Calu3 (cell line): ENCODE results near the gene STAT5B. TPM values are rescaled to one million over a fixed set of nuclear protein-coding genes. Genes with fewer than 3 reads are reported as not detected.
A peak's percentile ranks its signal among the peaks of the same experiment; 100 is the strongest.

ENCODE experiments used
- BruUV-seq: library from RNA; stranded (reverse); fragments of 400-500 nt; replicated peaks from 2 replicates; lab custom pipeline; 2021; lab: Mats Ljungman, UMichigan
- CTCF ChIA-PET: fragments of 300-600 bp; sonication (Branson Sonifier 250); formaldehyde crosslinking; loops from one replicate; lab custom pipeline; 2022; ENCODE audit warnings: antibody characterized with exemption; lab: Charles Lee
- DNase-seq: peaks from one replicate; pipeline ENCODE4 v3.0.0; 2022
- H3K27ac Mint-ChIP-seq: one replicate; pipeline ENCODE4 v1.8.0; 2022; ENCODE audit warnings: mixed read lengths; ENCODE audit not compliant: unreplicated experiment
- H3K27me3 Mint-ChIP-seq: one replicate; pipeline ENCODE4 v1.8.0; 2022; ENCODE audit warnings: mixed read lengths; ENCODE audit not compliant: unreplicated experiment
- H3K36me3 Mint-ChIP-seq: one replicate; pipeline ENCODE4 v1.8.0; 2022; ENCODE audit warnings: mild to moderate bottlenecking, moderate library complexity, mixed read lengths; ENCODE audit not compliant: insufficient read depth, unreplicated experiment
- H3K4me1 Mint-ChIP-seq: one replicate; pipeline ENCODE4 v1.8.0; 2022; ENCODE audit warnings: mild to moderate bottlenecking, low read depth, mixed read lengths; ENCODE audit not compliant: unreplicated experiment
- H3K4me3 Mint-ChIP-seq: one replicate; pipeline ENCODE4 v1.8.0; 2022; ENCODE audit warnings: mild to moderate bottlenecking, low read depth, moderate library complexity, mixed read lengths; ENCODE audit not compliant: unreplicated experiment
- H3K9me3 Mint-ChIP-seq: one replicate; pipeline ENCODE4 v1.8.0; 2022; ENCODE audit warnings: low read depth, mixed read lengths; ENCODE audit not compliant: unreplicated experiment
- CTCF ChIP-seq: fragments of 200-600 bp; IDR thresholded peaks from one replicate; pipeline ENCODE4 v1.8.0; 2022; ENCODE audit warnings: antibody characterized with exemption; ENCODE audit not compliant: unreplicated experiment
- intact Hi-C: fragments of 100-400 bp; cut with micrococcal nuclease; formaldehyde crosslinking; loops from one replicate; pipeline ENCODE4 v1.10.0; 2022; ENCODE audit not compliant: unreplicated experiment
- total RNA-seq: library from RNA; stranded (reverse); gene quantifications from 2 replicates; pipeline ENCODE4 v1.2.3, GENCODE V29; 2022

The STAT5B gene
- total RNA-seq, 1 experiment from 2014 or later, result 45.8 TPM

GRCh38 chr17:42283241-42284023 lies 7.2 kb upstream of the STAT5B start:
- Mint-ChIP-seq H3K27ac (no peak overlapping the region), H3K4me3 (no peak overlapping the region), H3K4me1 (no peaks in the 10 kb centered on the region), H3K27me3 (peaks cover 16% of the 10 kb centered on the region), H3K36me3 (peaks cover 8% of the 10 kb centered on the region), H3K9me3 (no peaks in the 10 kb centered on the region)
- DNase-seq, result no peak
- intact Hi-C loops, result no loop called here
- CTCF ChIA-PET, result interaction anchor here (0.6 kb wide), 2 partner anchors 187 to 351 kb away, joined by 4 read pairs; no protein-coding TSS in a partner anchor
- TF ChIP-seq CTCF, result no peak
- no TSS peak for BruUV-seq

DNA sequence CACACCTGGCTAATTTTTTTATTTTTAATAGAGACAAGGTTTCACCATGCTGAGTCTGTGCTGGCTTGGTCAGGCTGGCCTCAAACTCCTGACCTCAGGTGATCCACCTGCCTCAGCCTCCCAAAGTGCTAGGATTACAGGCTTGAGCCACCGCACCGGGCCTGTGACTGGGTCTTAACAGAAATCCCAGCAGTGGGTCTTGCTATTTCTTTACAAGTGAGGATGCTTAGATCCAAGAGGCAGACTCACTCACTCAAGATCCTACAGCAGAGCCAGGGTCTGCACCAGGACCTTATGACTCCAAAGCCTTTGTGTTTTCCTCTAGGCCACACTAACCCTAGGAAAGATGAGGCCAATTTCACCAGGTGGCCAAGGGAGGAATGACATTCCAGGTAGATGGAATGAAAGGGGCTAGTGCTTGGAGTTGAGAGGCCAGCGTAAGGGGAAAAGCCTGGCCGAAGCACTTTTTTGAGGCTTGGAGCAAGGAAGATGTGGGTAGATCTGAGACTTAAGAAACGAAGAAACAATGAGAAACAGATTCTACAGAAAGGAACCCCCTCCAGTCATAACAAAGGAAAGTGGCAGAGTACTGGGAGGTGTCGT lies 6.4 kb upstream of the STAT5B start:
- DNase-seq, result no peak
- intact Hi-C loops, result no loop called here
- no TSS peak for BruUV-seq
- Mint-ChIP-seq H3K4me3 (no peak overlapping the region), H3K27me3 (peaks cover 12% of the 10 kb centered on the region), H3K27ac (no peak overlapping the region), H3K4me1 (peaks cover 4% of the 10 kb centered on the region), H3K36me3 (peaks cover 3% of the 10 kb centered on the region), H3K9me3 (no peaks in the 10 kb centered on the region)
- CTCF ChIA-PET, result interaction anchor here (0.6 kb wide), 1 partner anchor 186 kb away, joined by 4 read pairs; no protein-coding TSS in a partner anchor
- peak; percentile 28 for TF ChIP-seq CTCF

- H3K9me3 Mint-ChIP-seq, result no peaks in the 10 kb centered on the region
- H3K4me3 Mint-ChIP-seq, result no peak overlapping the region
- no peak overlapping the region for H3K27ac Mint-ChIP-seq
- no TSS peak for BruUV-seq
- peaks cover 9% of the 10 kb centered on the region for H3K36me3 Mint-ChIP-seq
- intact Hi-C loops, result no loop called here
- no peak for DNase-seq
- CTCF ChIA-PET, result interaction anchor here (0.6 kb wide), 1 partner anchor 246 kb away, joined by 5 read pairs; no protein-coding TSS in a partner anchor
- TF ChIP-seq CTCF, result no peak
- peaks cover 3% of the 10 kb centered on the region for H3K27me3 Mint-ChIP-seq
- H3K4me1 Mint-ChIP-seq, result peaks cover 13% of the 10 kb centered on the region
These were observed 5.4 kb upstream of the STAT5B start for GRCh38 chr17:42281571-42282096.

GRCh38 chr17:42279776-42280630 lies 3.8 kb upstream of the STAT5B start:
- TF ChIP-seq CTCF, result no peak
- intact Hi-C loops, result loop anchor here (10.0 kb wide), 1 partner anchor 145 kb away; no protein-coding TSS in a partner anchor
- no peaks in the 10 kb centered on the region for H3K27me3 Mint-ChIP-seq
- no peak overlapping the region for H3K27ac Mint-ChIP-seq
- no peak for DNase-seq
- H3K4me1 Mint-ChIP-seq, result peaks cover 22% of the 10 kb centered on the region
- no peaks in the 10 kb centered on the region for H3K9me3 Mint-ChIP-seq
- CTCF ChIA-PET, result no interaction called here
- no TSS peak for BruUV-seq
- H3K4me3 Mint-ChIP-seq, result no peak overlapping the region
- peaks cover 24% of the 10 kb centered on the region for H3K36me3 Mint-ChIP-seq
